ENCODE data around the gene NUP160.
"Not testable (repeated sequence)": the region's sequence is repeated elsewhere in the genome, so short reads cannot be mapped to it uniquely, and the experiment has no call there.

The NUP160 gene, protein sequence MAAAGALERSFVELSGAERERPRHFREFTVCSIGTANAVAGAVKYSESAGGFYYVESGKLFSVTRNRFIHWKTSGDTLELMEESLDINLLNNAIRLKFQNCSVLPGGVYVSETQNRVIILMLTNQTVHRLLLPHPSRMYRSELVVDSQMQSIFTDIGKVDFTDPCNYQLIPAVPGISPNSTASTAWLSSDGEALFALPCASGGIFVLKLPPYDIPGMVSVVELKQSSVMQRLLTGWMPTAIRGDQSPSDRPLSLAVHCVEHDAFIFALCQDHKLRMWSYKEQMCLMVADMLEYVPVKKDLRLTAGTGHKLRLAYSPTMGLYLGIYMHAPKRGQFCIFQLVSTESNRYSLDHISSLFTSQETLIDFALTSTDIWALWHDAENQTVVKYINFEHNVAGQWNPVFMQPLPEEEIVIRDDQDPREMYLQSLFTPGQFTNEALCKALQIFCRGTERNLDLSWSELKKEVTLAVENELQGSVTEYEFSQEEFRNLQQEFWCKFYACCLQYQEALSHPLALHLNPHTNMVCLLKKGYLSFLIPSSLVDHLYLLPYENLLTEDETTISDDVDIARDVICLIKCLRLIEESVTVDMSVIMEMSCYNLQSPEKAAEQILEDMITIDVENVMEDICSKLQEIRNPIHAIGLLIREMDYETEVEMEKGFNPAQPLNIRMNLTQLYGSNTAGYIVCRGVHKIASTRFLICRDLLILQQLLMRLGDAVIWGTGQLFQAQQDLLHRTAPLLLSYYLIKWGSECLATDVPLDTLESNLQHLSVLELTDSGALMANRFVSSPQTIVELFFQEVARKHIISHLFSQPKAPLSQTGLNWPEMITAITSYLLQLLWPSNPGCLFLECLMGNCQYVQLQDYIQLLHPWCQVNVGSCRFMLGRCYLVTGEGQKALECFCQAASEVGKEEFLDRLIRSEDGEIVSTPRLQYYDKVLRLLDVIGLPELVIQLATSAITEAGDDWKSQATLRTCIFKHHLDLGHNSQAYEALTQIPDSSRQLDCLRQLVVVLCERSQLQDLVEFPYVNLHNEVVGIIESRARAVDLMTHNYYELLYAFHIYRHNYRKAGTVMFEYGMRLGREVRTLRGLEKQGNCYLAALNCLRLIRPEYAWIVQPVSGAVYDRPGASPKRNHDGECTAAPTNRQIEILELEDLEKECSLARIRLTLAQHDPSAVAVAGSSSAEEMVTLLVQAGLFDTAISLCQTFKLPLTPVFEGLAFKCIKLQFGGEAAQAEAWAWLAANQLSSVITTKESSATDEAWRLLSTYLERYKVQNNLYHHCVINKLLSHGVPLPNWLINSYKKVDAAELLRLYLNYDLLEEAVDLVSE (N-terminal part only)

DNA sequence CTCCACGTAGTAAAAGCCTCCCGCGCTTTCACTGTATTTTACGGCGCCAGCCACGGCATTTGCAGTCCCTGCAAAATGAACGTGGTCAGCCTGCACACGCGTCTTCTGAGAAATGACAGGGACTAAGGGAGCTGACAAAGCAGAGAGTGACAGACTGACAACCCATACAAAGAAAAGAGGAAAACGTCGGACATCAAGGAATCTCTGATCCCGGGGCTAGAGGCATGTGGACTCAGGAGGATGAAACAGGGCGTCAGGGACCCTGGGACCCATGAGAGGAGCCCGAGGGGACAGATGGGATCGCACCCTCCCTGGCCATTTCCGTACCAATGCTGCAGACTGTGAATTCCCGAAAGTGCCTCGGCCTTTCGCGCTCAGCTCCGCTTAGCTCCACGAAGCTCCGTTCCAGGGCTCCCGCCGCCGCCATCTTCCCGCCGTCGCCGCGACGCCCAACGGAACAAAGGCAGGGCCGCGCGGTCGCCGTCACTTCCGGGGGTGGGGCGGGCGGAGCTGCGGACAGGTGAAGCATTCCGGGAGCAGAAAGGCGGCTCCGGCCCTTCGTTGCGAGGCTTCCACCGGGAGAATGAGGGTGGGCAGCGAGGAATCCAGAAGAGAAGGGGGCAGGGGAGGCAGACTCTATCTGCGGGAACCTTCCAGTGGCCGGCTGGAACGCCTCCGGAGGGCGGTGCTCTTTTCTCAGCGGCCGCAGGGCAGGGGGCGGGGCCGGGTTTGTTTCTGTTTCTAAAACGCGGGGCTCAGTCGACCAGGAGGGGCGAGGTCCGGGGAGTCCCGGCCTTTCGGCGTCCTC is at the start of gene NUP160:
Gene NUP160, minus strand, starts transcription at position 459 of the 808 bp plus-strand sequence. Its CDS starts 32 bp downstream, at position 427.
- POLR2A ChIA-PET (ENCODE audit: low non-redundant PET): no interaction called here
- H3K27ac ChIP-seq: peak within 1 kb of the TSS; percentile 84
- TF ChIP-seq CTCF (conservative IDR thresholded peaks at IDR 0.05; ENCODE audit: low read depth): no peak
- DNase-seq (ENCODE audit: low spot score): peak; percentile 78
- CTCF ChIA-PET: interaction anchor here (0.6 kb wide), 2 partner anchors 191 to 313 kb away, joined by 3 read pairs; no protein-coding TSS in a partner anchor

DNA sequence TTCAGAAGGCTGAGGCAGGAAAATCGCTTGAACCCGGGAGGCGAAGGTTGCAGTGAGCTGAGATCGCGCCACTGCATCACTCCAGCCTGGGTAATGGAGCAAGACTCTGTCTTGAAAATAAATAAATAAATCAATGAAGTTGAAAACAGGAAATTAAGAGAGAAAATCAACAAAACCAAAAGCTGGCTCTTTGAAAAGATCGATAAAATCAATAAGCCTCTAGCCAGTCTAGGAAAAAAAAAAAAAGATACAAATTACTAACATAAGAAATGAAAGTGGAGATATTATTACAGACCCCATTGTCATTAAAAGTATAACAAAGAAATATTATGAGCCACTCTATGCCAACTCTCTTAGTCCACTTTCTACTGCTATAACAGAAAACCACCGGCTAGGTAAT is 48.0 kb upstream of the NUP160 start:
- DNase-seq (ENCODE audit: low spot score): no peak
- ChIA-PET POLR2A (ENCODE audit: low non-redundant PET) (no interaction called here), CTCF (no interaction called here)
- TF ChIP-seq CTCF (conservative IDR thresholded peaks at IDR 0.05; ENCODE audit: low read depth): no peak
- H3K27ac ChIP-seq: no peak overlapping the region

DNA sequence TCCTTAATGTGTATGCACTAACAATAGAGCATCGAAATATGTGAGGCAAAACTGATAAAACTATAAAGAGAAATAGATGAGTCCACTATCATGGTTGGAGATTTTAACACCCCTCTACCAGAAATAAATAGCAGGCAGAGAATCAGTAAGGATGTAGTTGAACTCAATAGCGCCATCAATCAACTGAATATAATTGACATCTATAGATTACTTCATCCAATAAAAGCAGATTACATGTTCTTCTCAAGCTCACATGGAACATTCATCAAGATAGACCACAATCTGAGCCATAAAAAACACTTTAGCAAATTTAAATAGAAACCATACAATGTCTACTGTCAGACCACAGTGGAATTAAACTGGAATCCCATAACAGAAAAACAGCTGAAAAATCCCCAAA is 46.9 kb upstream of the NUP160 start:
- TF ChIP-seq CTCF (conservative IDR thresholded peaks at IDR 0.05; ENCODE audit: low read depth): no peak
- no peak overlapping the region for H3K27ac ChIP-seq
- POLR2A ChIA-PET (ENCODE audit: low non-redundant PET): no interaction called here
- no peak for DNase-seq (ENCODE audit: low spot score)
- CTCF ChIA-PET: no interaction called here

DNA sequence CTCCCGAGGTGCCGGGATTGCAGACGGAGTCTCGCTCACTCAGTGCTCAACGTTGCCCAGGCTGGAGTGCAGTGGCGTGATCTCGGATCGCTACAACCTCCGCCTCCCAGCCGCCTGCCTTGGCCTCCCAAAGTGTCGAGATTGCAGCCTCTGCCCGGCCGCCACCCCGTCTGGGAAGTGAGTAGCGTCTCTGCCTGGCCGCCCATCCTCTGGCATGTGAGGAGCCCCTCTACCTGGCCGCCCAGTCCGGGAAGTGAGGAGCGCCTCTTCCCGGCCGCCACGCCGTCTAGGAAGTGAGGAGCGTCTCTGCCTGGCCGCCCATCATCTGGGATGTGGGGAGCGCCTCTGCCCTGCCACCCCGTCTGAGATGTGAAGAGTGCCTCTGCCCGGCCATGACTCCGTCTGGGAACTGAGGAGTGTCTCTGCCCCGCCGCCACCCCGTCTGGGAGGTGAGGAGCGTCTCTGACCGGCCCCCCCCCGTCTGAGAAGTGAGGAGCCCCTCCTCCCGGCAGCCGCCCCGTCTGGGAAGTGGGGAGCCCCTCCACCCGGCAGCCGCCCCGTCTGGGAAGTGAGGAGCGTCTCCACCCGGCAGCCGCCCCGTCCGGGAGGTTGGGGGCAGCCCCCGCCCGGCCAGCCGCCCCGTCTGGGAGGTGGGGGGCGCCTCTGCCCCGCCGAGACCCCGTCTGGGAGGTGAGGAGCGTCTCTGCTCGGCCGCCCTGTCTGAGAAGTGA is 44.6 kb upstream of the NUP160 start:
- POLR2A ChIA-PET (ENCODE audit: low non-redundant PET); H3K27ac ChIP-seq; CTCF ChIA-PET; DNase-seq (ENCODE audit: low spot score): not testable (repeated sequence)

- no peak overlapping the region for H3K27ac ChIP-seq
- ChIA-PET CTCF (interaction anchor here (0.7 kb wide), 1 partner anchor 39 kb away, joined by 3 read pairs; no protein-coding TSS in a partner anchor), POLR2A (ENCODE audit: low non-redundant PET) (no interaction called here)
- no peak for DNase-seq (ENCODE audit: low spot score)
- TF ChIP-seq CTCF (conservative IDR thresholded peaks at IDR 0.05; ENCODE audit: low read depth): no peak
Measured at GRCh38 chr11:47891886-47892285, 43.7 kb upstream of the NUP160 start.

All from RWPE1 (cell line).